HG03521 (cell line): Measurements from ENCODE around the gene OST4.
"Not testable (repeated sequence)": the region's sequence is repeated elsewhere in the genome, so short reads cannot be mapped to it uniquely, and the experiment has no call there.

Experiments
- ATAC-seq: cut with Tn5 transposase; IDR thresholded peaks from one replicate; pipeline ENCODE4 v1.9.1; 2021; ENCODE audit warnings: mild to moderate bottlenecking, moderate library complexity; ENCODE audit not compliant: unreplicated experiment

The OST4 gene

GRCh38 chr2:27080140-27080469 is 8.7 kb upstream of the OST4 start:
- ATAC-seq, result no peak

GRCh38 chr2:27079233-27080139 is 8.0 kb upstream of the OST4 start:
- no peak for ATAC-seq

GRCh38 chr2:27078267-27079194 is 7.1 kb upstream of the OST4 start, which contains the start of gene EMILIN1:
Gene EMILIN1 (plus strand): TSS chr2:27078615. CDS start chr2:27079066, 451 bp downstream.
- no peak for ATAC-seq

- ATAC-seq, result no peak
Observed at GRCh38 chr2:27077231-27077630, 5.8 kb upstream of the OST4 start.

GRCh38 chr2:27076323-27076722 is 4.9 kb upstream of the OST4 start:
- no peak for ATAC-seq

- ATAC-seq, result not testable (repeated sequence)
Observed at GRCh38 chr2:27075566-27075871, 4.1 kb upstream of the OST4 start.

GRCh38 chr2:27074738-27075565 is 3.5 kb upstream of the OST4 start:
- ATAC-seq, result no peak

GRCh38 chr2:27073782-27074181 is 2.3 kb upstream of the OST4 start:
- no peak for ATAC-seq

GRCh38 chr2:27072920-27073319 is 1.5 kb upstream of the OST4 start:
- no peak for ATAC-seq

- peak; percentile 0 for ATAC-seq
Observed at GRCh38 chr2:27071990-27072830, 756 bp upstream of the OST4 start.

GRCh38 chr2:27070653-27071276 is 689 bp downstream of the OST4 start:
- no peak for ATAC-seq

GRCh38 chr2:27069961-27070618 is 1.4 kb downstream of the OST4 start:
- ATAC-seq, result no peak

GRCh38 chr2:27069436-27069835 is 2.0 kb downstream of the OST4 start:
- no peak for ATAC-seq

GRCh38 chr2:27067385-27067784 is 4.1 kb downstream of the OST4 start:
- no peak for ATAC-seq

- ATAC-seq, result no peak
Observed at GRCh38 chr2:27065128-27065527, 6.3 kb downstream of the OST4 start.

- ATAC-seq, result no peak
Observed at GRCh38 chr2:27060323-27060722, 11.1 kb downstream of the OST4 start.

- no peak for ATAC-seq
Observed at GRCh38 chr2:27059141-27059820, 12.2 kb downstream of the OST4 start.

- ATAC-seq, result no peak
Observed at GRCh38 chr2:27058210-27058609, 13.2 kb downstream of the OST4 start.

GRCh38 chr2:27057184-27057583 is 14.3 kb downstream of the OST4 start:
- no peak for ATAC-seq
